GM12878 (cell line): ENCODE data around the gene ZNF680. TPM values are rescaled to one million over a fixed set of nuclear protein-coding genes. Genes with fewer than 3 reads are reported as not detected.

Experiments
- ATAC-seq: fragments of 200-7000 bp; cut with Tn5 transposase; 3 replicates; pipeline ENCODE4 v1.9.1; 2020; ENCODE audit warnings: mild to moderate bottlenecking, moderate library complexity
- BruUV-seq: library from RNA; stranded (reverse); fragments of 400-500 nt; replicated peaks from 2 replicates; lab custom pipeline; 2021; lab: Mats Ljungman, UMichigan
- CTCF ChIA-PET: fragments of 300-600 bp; sonication (Branson Sonifier 250); formaldehyde crosslinking; extraction: SDS; loops from one replicate; lab custom pipeline; 2021; ENCODE audit warnings: inconsistent platforms; lab: Yijun Ruan, JAX
- POLR2A ChIA-PET: fragments of 350-600 bp; formaldehyde crosslinking; extraction: SDS; loops from one replicate; lab custom pipeline; 2021; ENCODE audit warnings: inconsistent platforms; lab: Charles Lee
- RAD21 ChIA-PET: fragments of 300-600 bp; sonication (Branson Sonifier 250); formaldehyde crosslinking; loops from one replicate; lab custom pipeline; 2023; ENCODE audit warnings: antibody characterized with exemption; ENCODE audit not compliant: unreplicated experiment; lab: Charles Lee
- SMC1A ChIA-PET: fragments of 300-600 bp; sonication (Branson Sonifier 250); formaldehyde crosslinking; loops from one replicate; lab custom pipeline; 2023; ENCODE audit not compliant: unreplicated experiment, uncharacterized antibody; lab: Charles Lee
- DNase-seq: peaks from one replicate; pipeline ENCODE4 v3.0.0-alpha.2; 2011; ENCODE audit warnings: low read depth, low spot score
- FAIRE-seq: peaks from 3 replicates; lab custom pipeline; 2011; peaks lifted over from hg19 to GRCh38; lab: Jason Lieb, UNC
- H2AFZ ChIP-seq: 2 replicates; pipeline ENCODE4 v1.6.0; 2011; ENCODE audit warnings: low read depth, low read length, control low read depth; ENCODE audit not compliant: control insufficient read depth
- H3K27ac ChIP-seq: 2 replicates; pipeline ENCODE4 v1.5.1; 2011; ENCODE audit warnings: control low read depth; ENCODE audit not compliant: control insufficient read depth, insufficient read depth
- H3K27me3 ChIP-seq, 2 experiments: replicated peaks in 1 of 2; 2 replicates each; pipeline versions ENCODE4 v1.6.0 to v1.6.1; 2011; ENCODE audit warnings: low read length in 1 of 2; ENCODE audit not compliant: control insufficient read depth in 2 of 2, insufficient read depth in 2 of 2
- H3K36me3 ChIP-seq, 2 experiments: 2 replicates each; pipeline ENCODE4 v1.5.1; 2011; ENCODE audit warnings: low read length in 1 of 2; ENCODE audit not compliant: control insufficient read depth in 2 of 2, insufficient read depth in 2 of 2
- H3K4me1 ChIP-seq: 2 replicates; pipeline ENCODE4 v1.6.1; 2011; ENCODE audit warnings: mild to moderate bottlenecking, low read length, moderate library complexity, mixed read lengths; ENCODE audit not compliant: control insufficient read depth, insufficient read depth
- H3K4me2 ChIP-seq: 2 replicates; pipeline ENCODE4 v1.6.0; 2011; ENCODE audit warnings: control low read depth; ENCODE audit not compliant: control insufficient read depth, insufficient read depth
- H3K4me3 ChIP-seq: fragments of 200-600 bp; sonication (generic); 2 replicates; pipeline ENCODE4 v1.5.1; 2016
- H3K79me2 ChIP-seq: 2 replicates; pipeline ENCODE4 v1.6.0; 2011; ENCODE audit warnings: low read length; ENCODE audit not compliant: control insufficient read depth, insufficient read depth
- H3K9ac ChIP-seq: 2 replicates; pipeline ENCODE4 v1.8.0; 2011; ENCODE audit warnings: low read length, control low read depth, mixed read lengths; ENCODE audit not compliant: control insufficient read depth, insufficient read depth
- H3K9me3 ChIP-seq: replicated peaks from 3 replicates; pipeline ENCODE4 v1.5.1; 2011; ENCODE audit warnings: mild to moderate bottlenecking, low read length; ENCODE audit not compliant: control insufficient read depth, insufficient read depth
- H4K20me1 ChIP-seq: 2 replicates; pipeline ENCODE4 v1.6.0; 2011; ENCODE audit not compliant: control insufficient read depth, insufficient read depth
- BCLAF1 ChIP-seq: fragments of 450-650 bp; IDR thresholded peaks from 2 replicates; pipeline ENCODE4 v1.6.1; 2017; ENCODE audit warnings: antibody characterized with exemption, mild to moderate bottlenecking, moderate library complexity
- EP300 ChIP-seq, 2 experiments: fragments of 150-350 bp in 1 of 2; IDR thresholded peaks; 2 replicates each; pipeline ENCODE4 v1.6.1; 2011 to 2012; ENCODE audit warnings: low read depth in 2 of 2, low read length in 2 of 2, borderline replicate concordance in 1 of 2, improper control_type of control experiment in 1 of 2, inconsistent platforms in 1 of 2; ENCODE audit not compliant: control insufficient read depth in 1 of 2
- ESRRA ChIP-seq: IDR thresholded peaks from 2 replicates; pipeline ENCODE4 v1.6.1; 2012; ENCODE audit warnings: mild to moderate bottlenecking, low read length, improper control_type of control experiment
- HDAC2 ChIP-seq: fragments of 200-600 bp; sonication (generic); IDR thresholded peaks from 2 replicates; pipeline ENCODE4 v1.6.1; 2017
- IKZF1 ChIP-seq: fragments of 450-650 bp; conservative IDR thresholded peaks from 2 replicates; pipeline ENCODE4 v1.6.1; 2017; ENCODE audit warnings: antibody characterized with exemption, mild to moderate bottlenecking
- IRF4 ChIP-seq: IDR thresholded peaks from 2 replicates; pipeline ENCODE4 v1.6.1; 2011; ENCODE audit warnings: low read depth, low read length
- JUNB ChIP-seq: IDR thresholded peaks from 2 replicates; pipeline ENCODE4 v1.6.1; 2016; ENCODE audit warnings: antibody characterized with exemption, mild to moderate bottlenecking
- POLR2AphosphoS5 ChIP-seq: IDR thresholded peaks from 2 replicates; pipeline ENCODE4 v1.6.1; 2011; ENCODE audit warnings: mild to moderate bottlenecking, low read length, inconsistent platforms
- POU2F2 ChIP-seq: IDR thresholded peaks from 3 replicates; pipeline ENCODE4 v1.6.1; 2011; ENCODE audit warnings: low read depth, mild to moderate bottlenecking, low read length, borderline replicate concordance
- RAD51 ChIP-seq: fragments of 450-650 bp; IDR thresholded peaks from 2 replicates; pipeline ENCODE4 v1.6.1; 2016; ENCODE audit warnings: moderate library complexity, mild to moderate bottlenecking, inconsistent platforms
- SP1 ChIP-seq: IDR thresholded peaks from one replicate; pipeline ENCODE4 v1.6.1; 2011; ENCODE audit warnings: low read depth, low read length
- SPI1 ChIP-seq: IDR thresholded peaks from 2 replicates; pipeline ENCODE4 v1.6.1; 2011; ENCODE audit warnings: low read depth, mild to moderate bottlenecking, low read length, moderate library complexity, borderline replicate concordance; ENCODE audit not compliant: insufficient read depth
- SREBF2 ChIP-seq: IDR thresholded peaks from 2 replicates; pipeline ENCODE4 v1.6.1; 2012; ENCODE audit warnings: mild to moderate bottlenecking, low read length
- SUPT20H ChIP-seq: IDR thresholded peaks from 2 replicates; pipeline ENCODE4 v1.6.1; 2011; ENCODE audit warnings: low read depth, mild to moderate bottlenecking, low read length, moderate library complexity, borderline replicate concordance; ENCODE audit not compliant: control insufficient read depth
- TCF7 ChIP-seq: IDR thresholded peaks from 2 replicates; pipeline ENCODE4 v1.6.1; 2014; ENCODE audit warnings: antibody characterized with exemption, borderline replicate concordance
- YY1 ChIP-seq: IDR thresholded peaks from 2 replicates; pipeline ENCODE4 v1.6.1; 2011; ENCODE audit warnings: low read depth, mild to moderate bottlenecking, low read length
- WGBS: methylation state at CpG from one replicate; pipeline ENCODE4 v1.1.6; 2016; ENCODE audit warnings: low lambda C conversion rate; ENCODE audit not compliant: insufficient replicate concordance, insufficient coverage; ENCODE audit errors: missing lambda C conversion rate; 5-methylcytosine and 5-hydroxymethylcytosine counted together
- in situ Hi-C: fragments of 300-500 bp; cut with MboI; formaldehyde crosslinking; loops from 9 replicates; pipeline ENCODE4 v1.14.3; 2018; ENCODE audit warnings: mixed read lengths
- intact Hi-C: fragments of 100-400 bp; cut with micrococcal nuclease; formaldehyde crosslinking; loops from one replicate; pipeline ENCODE4 v1.14.2; 2022; ENCODE audit not compliant: unreplicated experiment
- polyA plus RNA-seq, 11 experiments: library from polyadenylated mRNA; depleted of rRNA in 4 of 11; unstranded in 6 of 11; stranded (reverse) in 5 of 11; fragments of >200 nt; fragmentation: Nextera tagmentation in 4 of 11; fragmentation: Illumina TruSeq in 1 of 11; extraction: Ambion mirVana in 4 of 11; extraction: Trizol in 1 of 11; gene quantifications; 1 replicate in 1 of 11; 2 replicates in 10 of 11; pipeline versions ENCODE4 v1.2.1 to v1.2.3, GENCODE V29; 2011 to 2016; ENCODE audit warnings: inconsistent platforms in 2 of 11, missing spikeins in 2 of 11, low read depth in 1 of 11
- total RNA-seq, 4 experiments: library from RNA; depleted of rRNA in 3 of 4; stranded (reverse); fragments of >200 nt in 3 of 4; fragmentation: Illumina TruSeq in 1 of 4; extraction: Trizol in 1 of 4; gene quantifications; 2 replicates each; pipeline versions ENCODE4 v1.2.1 to v1.2.3, GENCODE V29; 2013 to 2021

The ZNF680 gene
- total and polyA plus RNA-seq, 10 of the 15 experiments (the other 5 are each of a cell fraction or from before 2014, with no cell fraction given): 5.0 to 13.6 (median 7.8) TPM

GRCh38 chr7:64504581-64505120 lies 58.2 kb downstream of the ZNF680 start:
- no peak for ATAC-seq
- no peak for DNase-seq
- WGBS: 62% methylated on average over 3 of the region's 3 CpGs
- peaks cover 4% of the 10 kb centered on the region; the same call in 2 of the 3 replicates for H3K9me3 ChIP-seq
- H3K27ac ChIP-seq: no peak overlapping the region
- H3K9ac ChIP-seq: no peak overlapping the region
- intact Hi-C loops: no loop called here
- H3K79me2 ChIP-seq: no peaks in the 10 kb centered on the region
- ChIA-PET POLR2A (no interaction called here), CTCF (no interaction called here), SMC1A (no interaction called here), RAD21 (no interaction called here)
- no peak for TF ChIP-seq JUNB
- H3K4me1 ChIP-seq: no peaks in the 10 kb centered on the region
- no peaks in the 10 kb centered on the region for H3K27me3 ChIP-seq
- H3K36me3 ChIP-seq: no peaks in the 10 kb centered on the region
- FAIRE-seq: no peak
- H2AFZ ChIP-seq: no peak overlapping the region
- H4K20me1 ChIP-seq: no peaks in the 10 kb centered on the region
- in situ Hi-C loops: no loop called here
- H3K4me2 ChIP-seq: no peak overlapping the region
- no TSS peak for BruUV-seq
- no peak overlapping the region for H3K4me3 ChIP-seq

- Histone ChIP-seq H3K4me2 (no peak overlapping the region), H3K9me3 (no peaks in the 10 kb centered on the region; the same call in 1 of the 3 replicates), H3K27ac (no peak overlapping the region), H2AFZ (no peak overlapping the region), H3K27me3 (no peaks in the 10 kb centered on the region), H3K4me1 (no peaks in the 10 kb centered on the region), H3K4me3 (no peak overlapping the region), H4K20me1 (no peaks in the 10 kb centered on the region), H3K9ac (no peak overlapping the region), H3K36me3 (no peaks in the 10 kb centered on the region), H3K79me2 (no peaks in the 10 kb centered on the region)
- no peak for TF ChIP-seq JUNB
- no peak for TF ChIP-seq TCF7
- no peak for TF ChIP-seq SPI1
- TF ChIP-seq SP1: no peak
- no peak for TF ChIP-seq HDAC2
- TF ChIP-seq SREBF2: no peak
- TF ChIP-seq IRF4: no peak
- TF ChIP-seq POU2F2: no peak
- no peak for TF ChIP-seq IKZF1
- TF ChIP-seq SUPT20H: no peak
- no peak for TF ChIP-seq EP300 (IDR thresholded peaks at IDR 0.05; ENCODE audit: borderline replicate concordance in 1 of 2, control insufficient read depth in 1 of 2, low read depth in 2 of 2, low read length in 2 of 2)
- TF ChIP-seq RAD51: no peak
- no peak for TF ChIP-seq ESRRA
- TF ChIP-seq YY1: no peak
- no peak for TF ChIP-seq POLR2AphosphoS5
- TF ChIP-seq BCLAF1: no peak
- ChIA-PET CTCF (no interaction called here), SMC1A (no interaction called here), POLR2A (no interaction called here), RAD21 (no interaction called here)
- no TSS peak for BruUV-seq
- FAIRE-seq (no peak), ATAC-seq (no peak), DNase-seq (no peak)
- WGBS: 69% methylated on average over 1 of the region's 1 CpG
- in situ Hi-C loops (no loop called here), intact Hi-C loops (no loop called here)
Observed at GRCh38 chr7:64498270-64498669, 64.6 kb downstream of the ZNF680 start.
